WTC11 (cell line): ENCODE results near the gene LRMDA.

Experiments used
- AFF4 ChIP-seq: sonication (generic); formaldehyde crosslinking; IDR thresholded peaks from 2 replicates; pipeline ENCODE4 v1.8.1; 2023; ENCODE audit warnings: mild to moderate bottlenecking, missing genetic modification reagents, borderline replicate concordance
- ATF2 ChIP-seq: sonication (generic); formaldehyde crosslinking; IDR thresholded peaks from 2 replicates; pipeline ENCODE4 v1.8.1; 2022; ENCODE audit warnings: low read depth, missing genetic modification reagents, borderline replicate concordance
- ATF3 ChIP-seq: sonication (generic); formaldehyde crosslinking; conservative IDR thresholded peaks from 2 replicates; pipeline ENCODE4 v1.8.1; 2022; ENCODE audit warnings: mild to moderate bottlenecking, missing genetic modification reagents
- CREB1 ChIP-seq: sonication (generic); formaldehyde crosslinking; IDR thresholded peaks from 2 replicates; pipeline ENCODE4 v1.8.0; 2023; ENCODE audit warnings: mild to moderate bottlenecking, missing genetic modification reagents
- CTCF ChIP-seq: fragments of 200-600 bp; IDR thresholded peaks from 2 replicates; pipeline ENCODE4 v1.8.0; 2022; ENCODE audit warnings: antibody characterized with exemption
- E2F1 ChIP-seq: sonication (generic); formaldehyde crosslinking; IDR thresholded peaks from 2 replicates; pipeline ENCODE4 v1.8.0; 2022; ENCODE audit warnings: mild to moderate bottlenecking, missing genetic modification reagents
- ELF4 ChIP-seq: sonication (generic); formaldehyde crosslinking; IDR thresholded peaks from 2 replicates; pipeline ENCODE4 v1.8.1; 2022; ENCODE audit warnings: low read depth, mild to moderate bottlenecking, moderate library complexity, missing genetic modification reagents
- ETV6 ChIP-seq: sonication (generic); formaldehyde crosslinking; IDR thresholded peaks from 2 replicates; pipeline ENCODE4 v1.8.1; 2022; ENCODE audit warnings: mild to moderate bottlenecking, missing genetic modification reagents
- FOXP1 ChIP-seq: sonication (generic); formaldehyde crosslinking; IDR thresholded peaks from 2 replicates; pipeline ENCODE4 v1.8.0; 2022; ENCODE audit warnings: missing genetic modification reagents, mild to moderate bottlenecking, moderate library complexity, borderline replicate concordance
- NFE2L1 ChIP-seq: sonication (generic); formaldehyde crosslinking; IDR thresholded peaks from 2 replicates; pipeline ENCODE4 v1.8.1; 2023; ENCODE audit warnings: missing genetic modification reagents
- NFYB ChIP-seq: sonication (generic); formaldehyde crosslinking; conservative IDR thresholded peaks from 2 replicates; pipeline ENCODE4 v1.8.0; 2022; ENCODE audit warnings: low read depth, missing genetic modification reagents
- PRDM15 ChIP-seq: sonication (generic); formaldehyde crosslinking; IDR thresholded peaks from 2 replicates; pipeline ENCODE4 v1.8.0; 2022; ENCODE audit warnings: missing genetic modification reagents
- SP1 ChIP-seq: sonication (generic); formaldehyde crosslinking; conservative IDR thresholded peaks from 2 replicates; pipeline ENCODE4 v1.8.1; 2022; ENCODE audit warnings: missing genetic modification reagents
- USF1 ChIP-seq: sonication (generic); formaldehyde crosslinking; IDR thresholded peaks from 2 replicates; pipeline ENCODE4 v1.8.0; 2022; ENCODE audit warnings: mild to moderate bottlenecking, missing genetic modification reagents

- TF ChIP-seq CTCF (no peak), FOXP1 (CRISPR knock-in tag) (no peak), ATF3 (CRISPR knock-in tag) (no peak), USF1 (no peak), NFE2L1 (CRISPR knock-in tag) (no peak), AFF4 (CRISPR knock-in tag) (no peak), E2F1 (CRISPR knock-in tag) (no peak), SP1 (no peak), CREB1 (CRISPR knock-in tag) (no peak), NFYB (CRISPR knock-in tag) (no peak), ELF4 (CRISPR knock-in tag) (no peak), PRDM15 (CRISPR knock-in tag) (no peak), ATF2 (no peak), ETV6 (CRISPR knock-in tag) (no peak)
Observed at GRCh38 chr10:75720157-75720556, 288.7 kb downstream of the LRMDA start.
